ENCODE measurements around the gene PDK1.
"Not testable (repeated sequence)": the region's sequence is repeated elsewhere in the genome, so short reads cannot be mapped to it uniquely, and the experiment has no call there.

The PDK1 gene

GRCh38 chr2:172554352-172555271, 1.3 kb upstream of the PDK1 start:
- DNase-seq: no peak

GRCh38 chr2:172555272-172555521, 693 bp upstream of the PDK1 start:
- no peak for DNase-seq

GRCh38 chr2:172556284-172557033, 569 bp downstream of the PDK1 start:
- DNase-seq: peak; percentile 50

- no peak for DNase-seq
Measured at GRCh38 chr2:172558372-172558771, 2.5 kb downstream of the PDK1 start.

GRCh38 chr2:172560721-172561120, 4.8 kb downstream of the PDK1 start:
- DNase-seq: no peak

- no peak for DNase-seq
Measured at GRCh38 chr2:172561270-172561669, 5.4 kb downstream of the PDK1 start.

GRCh38 chr2:172562298-172562697, 6.4 kb downstream of the PDK1 start:
- no peak for DNase-seq

GRCh38 chr2:172564376-172564775, 8.5 kb downstream of the PDK1 start:
- DNase-seq: no peak

- DNase-seq: no peak
Measured at GRCh38 chr2:172571245-172571644, 15.4 kb downstream of the PDK1 start.

- DNase-seq: no peak
Measured at GRCh38 chr2:172572981-172573380, 17.1 kb downstream of the PDK1 start.

- no peak for DNase-seq
Measured at GRCh38 chr2:172574965-172575364, 19.1 kb downstream of the PDK1 start.

GRCh38 chr2:172578054-172578453, 22.2 kb downstream of the PDK1 start:
- DNase-seq: no peak

GRCh38 chr2:172578860-172579512, 23.1 kb downstream of the PDK1 start:
- no peak for DNase-seq

- DNase-seq: no peak
Measured at GRCh38 chr2:172580544-172580943, 24.7 kb downstream of the PDK1 start.

- DNase-seq: no peak
Measured at GRCh38 chr2:172582656-172583055, 26.8 kb downstream of the PDK1 start.

GRCh38 chr2:172586245-172586891, 30.5 kb downstream of the PDK1 start:
- DNase-seq: no peak

- DNase-seq: not testable (repeated sequence)
Measured at GRCh38 chr2:172587231-172587630, 31.3 kb downstream of the PDK1 start.

GRCh38 chr2:172588931-172589330, 33.0 kb downstream of the PDK1 start:
- no peak for DNase-seq

- DNase-seq: not testable (repeated sequence)
Measured at GRCh38 chr2:172591386-172591785, 35.5 kb downstream of the PDK1 start.

GRCh38 chr2:172592190-172592589, 36.3 kb downstream of the PDK1 start:
- not testable (repeated sequence) for DNase-seq

- no peak for DNase-seq
Measured at GRCh38 chr2:172596776-172597175, 40.9 kb downstream of the PDK1 start.

GRCh38 chr2:172597176-172597842, 41.4 kb downstream of the PDK1 start:
- DNase-seq: no peak

GRCh38 chr2:172599947-172600346, 44.1 kb downstream of the PDK1 start:
- no peak for DNase-seq

Measured in T-helper 9 cell (primary cell).